Sigmoid colon (tissue), 4 donors: Measurements from ENCODE around the gene PDGFA.

ENCODE experiments used
- EP300 ChIP-seq, 4 donors: sonication (generic); formaldehyde crosslinking; IDR thresholded peaks; one replicate each; pipeline ENCODE4 v1.6.1; 2017; ENCODE audit warnings: antibody characterized with exemption in 4 of 4
- POLR2AphosphoS5 ChIP-seq, 4 donors: sonication (generic); formaldehyde crosslinking; IDR thresholded peaks; one replicate each; pipeline ENCODE4 v1.6.1; 2017; ENCODE audit warnings: antibody characterized with exemption in 4 of 4
- TF ChIP-seq, protein P1 (sequence below), 4 experiments: fragments of 450-650 bp in 3 of 4; fragments of 200-600 bp in 1 of 4; IDR thresholded peaks; one replicate each; pipeline ENCODE4 v1.5.1; 2016 to 2019; ENCODE audit warnings: antibody characterized with exemption in 4 of 4, mild to moderate bottlenecking in 3 of 4, moderate library complexity in 2 of 4

- TF ChIP-seq, protein P1, sequence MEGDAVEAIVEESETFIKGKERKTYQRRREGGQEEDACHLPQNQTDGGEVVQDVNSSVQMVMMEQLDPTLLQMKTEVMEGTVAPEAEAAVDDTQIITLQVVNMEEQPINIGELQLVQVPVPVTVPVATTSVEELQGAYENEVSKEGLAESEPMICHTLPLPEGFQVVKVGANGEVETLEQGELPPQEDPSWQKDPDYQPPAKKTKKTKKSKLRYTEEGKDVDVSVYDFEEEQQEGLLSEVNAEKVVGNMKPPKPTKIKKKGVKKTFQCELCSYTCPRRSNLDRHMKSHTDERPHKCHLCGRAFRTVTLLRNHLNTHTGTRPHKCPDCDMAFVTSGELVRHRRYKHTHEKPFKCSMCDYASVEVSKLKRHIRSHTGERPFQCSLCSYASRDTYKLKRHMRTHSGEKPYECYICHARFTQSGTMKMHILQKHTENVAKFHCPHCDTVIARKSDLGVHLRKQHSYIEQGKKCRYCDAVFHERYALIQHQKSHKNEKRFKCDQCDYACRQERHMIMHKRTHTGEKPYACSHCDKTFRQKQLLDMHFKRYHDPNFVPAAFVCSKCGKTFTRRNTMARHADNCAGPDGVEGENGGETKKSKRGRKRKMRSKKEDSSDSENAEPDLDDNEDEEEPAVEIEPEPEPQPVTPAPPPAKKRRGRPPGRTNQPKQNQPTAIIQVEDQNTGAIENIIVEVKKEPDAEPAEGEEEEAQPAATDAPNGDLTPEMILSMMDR (IDR thresholded peaks at IDR 0.05) = no peak
- TF ChIP-seq EP300 (IDR thresholded peaks at IDR 0.05) (no peak), POLR2AphosphoS5 (IDR thresholded peaks at IDR 0.05) (no peak)
These were observed 43.4 kb upstream of the PDGFA start for GRCh38 chr7:562789-563628.
